Natural killer cell (primary cell): ENCODE results near the gene SMS. TPM values are rescaled to one million over a fixed set of nuclear protein-coding genes. Genes with fewer than 3 reads are reported as not detected.

ENCODE experiments used
- ATAC-seq, 3 donors: fragments of 150-1000 bp in 2 of 3; fragments of 200-7000 bp in 1 of 3; cut with Tn5 transposase; 1 replicate in 1 of 3; 2 replicates in 2 of 3; pipeline ENCODE4 v1.10.0; 2021; ENCODE audit warnings: mild to moderate bottlenecking in 2 of 3, moderate library complexity in 2 of 3
- DNase-seq, 2 donors: peaks; one replicate each; pipeline versions ENCODE4 v3.0.0 to v3.0.0-alpha.2; 2013 to 2021; ENCODE audit warnings: mixed read lengths in 1 of 2
- H3K27ac ChIP-seq: one replicate; pipeline ENCODE4 v1.5.1; 2013; ENCODE audit warnings: mild to moderate bottlenecking, low read length
- H3K27me3 ChIP-seq: one replicate; pipeline ENCODE4 v1.6.1; 2013; ENCODE audit warnings: low read length; ENCODE audit not compliant: control insufficient read depth, insufficient read depth
- H3K36me3 ChIP-seq: one replicate; pipeline ENCODE4 v1.6.1; 2013; ENCODE audit warnings: low read length; ENCODE audit not compliant: control insufficient read depth, insufficient read depth
- H3K4me1 ChIP-seq: one replicate; pipeline ENCODE4 v1.6.1; 2013; ENCODE audit warnings: low read length; ENCODE audit not compliant: control insufficient read depth, insufficient read depth
- H3K4me3 ChIP-seq: one replicate; pipeline ENCODE4 v1.5.1; 2013; ENCODE audit warnings: low read length
- H3K9me3 ChIP-seq: one replicate; pipeline ENCODE4 v1.6.1; 2013; ENCODE audit warnings: low read length; ENCODE audit not compliant: control insufficient read depth, insufficient read depth
- H3K27ac Mint-ChIP-seq, 2 donors: one replicate each; pipeline ENCODE4 v1.8.0; 2022; ENCODE audit warnings: mild to moderate bottlenecking in 2 of 2, mixed read lengths in 2 of 2, moderate library complexity in 1 of 2
- H3K27me3 Mint-ChIP-seq, 2 donors: one replicate each; pipeline ENCODE4 v1.8.0; 2022; ENCODE audit warnings: low read depth in 2 of 2, mixed read lengths in 2 of 2
- H3K36me3 Mint-ChIP-seq: one replicate; pipeline ENCODE4 v1.8.0; 2022; ENCODE audit warnings: mixed read lengths
- H3K4me1 Mint-ChIP-seq, 2 donors: one replicate each; pipeline ENCODE4 v1.8.0; 2022; ENCODE audit warnings: mixed read lengths in 2 of 2
- H3K4me3 Mint-ChIP-seq: one replicate; pipeline ENCODE4 v1.8.0; 2022; ENCODE audit warnings: mild to moderate bottlenecking, moderate library complexity, mixed read lengths
- H3K9me3 Mint-ChIP-seq, 2 donors: one replicate each; pipeline ENCODE4 v1.8.0; 2022; ENCODE audit warnings: mixed read lengths in 2 of 2
- CTCF ChIP-seq: fragments of 200-600 bp; IDR thresholded peaks from one replicate; pipeline ENCODE4 v1.8.0; 2022; ENCODE audit warnings: antibody characterized with exemption
- WGBS: methylation state at CpG from one replicate; pipeline ENCODE4 v1.1.7; 2013; ENCODE audit warnings: missing lambda C conversion rate; ENCODE audit not compliant: insufficient coverage; 5-methylcytosine and 5-hydroxymethylcytosine counted together
- intact Hi-C: fragments of 100-400 bp; cut with micrococcal nuclease; formaldehyde crosslinking; loops from one replicate; pipeline ENCODE4 v1.14.2; 2022
- total RNA-seq, 4 donors: library from RNA; stranded (reverse); fragments of 120-200 nt in 1 of 4; gene quantifications; one replicate each; pipeline versions ENCODE4 v1.2.3 to v1.2.4, GENCODE V29; 2013 to 2022

The SMS gene
- total RNA-seq, 3 donors from 2014 or later (not counting 1 experiment from before 2014, with no cell fraction given) = 14.9 to 19.4 (median 18.6) TPM

GRCh38 chrX:21991504-21991903 lies 51.0 kb downstream of the SMS start:
- Histone ChIP-seq H3K9me3 (no peaks in the 10 kb centered on the region), H3K36me3 (no peaks in the 10 kb centered on the region), H3K4me3 (no peak overlapping the region), H3K27me3 (no peaks in the 10 kb centered on the region), H3K4me1 (peaks cover 7% of the 10 kb centered on the region), H3K27ac (no peak overlapping the region)
- intact Hi-C loops = no loop called here
- no peaks in the 10 kb centered on the region for H3K9me3 Mint-ChIP-seq
- H3K4me1 Mint-ChIP-seq = peaks cover under 1 to 1% of the 10 kb centered on the region in 2 donors
- TF ChIP-seq CTCF = no peak
- no peak for ATAC-seq
- no peak for DNase-seq
- no peaks in the 10 kb centered on the region for H3K27me3 Mint-ChIP-seq
- WGBS = no CpG with 5 or more reads among the region's 3 CpGs
- no peak overlapping the region for H3K27ac Mint-ChIP-seq
- no peaks in the 10 kb centered on the region for H3K36me3 Mint-ChIP-seq
- no peak overlapping the region for H3K4me3 Mint-ChIP-seq

- Histone ChIP-seq H3K9me3 (no peaks in the 10 kb centered on the region), H3K27ac (peak overlapping the region; percentile 79), H3K27me3 (no peaks in the 10 kb centered on the region), H3K4me3 (no peak overlapping the region), H3K36me3 (no peaks in the 10 kb centered on the region), H3K4me1 (peaks cover 7% of the 10 kb centered on the region)
- H3K4me1 Mint-ChIP-seq = peaks cover 6 to 7% of the 10 kb centered on the region in 2 donors
- ATAC-seq (peak in 1 of 3 donors; percentile 78), DNase-seq (no peak)
- no peaks in the 10 kb centered on the region for H3K36me3 Mint-ChIP-seq
- intact Hi-C loops = no loop called here
- no peak for TF ChIP-seq CTCF
- no peak overlapping the region for H3K4me3 Mint-ChIP-seq
- no peaks in the 10 kb centered on the region for H3K27me3 Mint-ChIP-seq
- no peak overlapping the region for H3K27ac Mint-ChIP-seq
- no peaks in the 10 kb centered on the region for H3K9me3 Mint-ChIP-seq
- 47% methylated on average over 8 of the region's 8 CpGs for WGBS
Measured at GRCh38 chrX:21993265-21993664, 52.8 kb downstream of the SMS start.

GRCh38 chrX:21996872-21997455 lies 56.5 kb downstream of the SMS start:
- intact Hi-C loops = no loop called here
- peak; percentile 69 to 72 (median 72) for ATAC-seq
- WGBS = 75% methylated on average over 9 of the region's 10 CpGs
- Histone ChIP-seq H3K27ac (no peak overlapping the region), H3K4me3 (no peak overlapping the region), H3K9me3 (no peaks in the 10 kb centered on the region), H3K27me3 (no peaks in the 10 kb centered on the region), H3K36me3 (no peaks in the 10 kb centered on the region), H3K4me1 (peaks cover 7% of the 10 kb centered on the region)
- Mint-ChIP-seq H3K27ac (peak overlapping the region; percentile 24 to 75), H3K27me3 (no peaks in the 10 kb centered on the region), H3K4me1 (peaks cover 6 to 7% of the 10 kb centered on the region in 2 donors), H3K9me3 (no peaks in the 10 kb centered on the region), H3K4me3 (no peak overlapping the region), H3K36me3 (no peaks in the 10 kb centered on the region)
- no peak for TF ChIP-seq CTCF
- no peak for DNase-seq

- intact Hi-C loops = no loop called here
- H3K4me3 Mint-ChIP-seq = no peak overlapping the region
- no peaks in the 10 kb centered on the region for H3K36me3 Mint-ChIP-seq
- Histone ChIP-seq H3K27ac (no peak overlapping the region), H3K9me3 (no peaks in the 10 kb centered on the region), H3K4me3 (no peak overlapping the region), H3K27me3 (no peaks in the 10 kb centered on the region), H3K36me3 (no peaks in the 10 kb centered on the region), H3K4me1 (peaks cover 3% of the 10 kb centered on the region)
- TF ChIP-seq CTCF = no peak
- H3K4me1 Mint-ChIP-seq = peaks cover 7 to 12% of the 10 kb centered on the region in 2 donors
- DNase-seq (no peak), ATAC-seq (peak in 2 of 3 donors; percentile 66)
- H3K9me3 Mint-ChIP-seq = no peaks in the 10 kb centered on the region
- H3K27me3 Mint-ChIP-seq = no peaks in the 10 kb centered on the region
- 46% methylated on average over 4 of the region's 4 CpGs for WGBS
- peak overlapping the region in 1 of 2 donors; percentile 14 for H3K27ac Mint-ChIP-seq
Measured at GRCh38 chrX:21998037-21998436, 57.5 kb downstream of the SMS start.
